GM12865 (cell line): ENCODE data around the gene KCND3.
A peak's percentile ranks its signal among the peaks of the same experiment; 100 is the strongest.

ENCODE experiments used
- DNase-seq: peaks from one replicate; pipeline ENCODE4 v3.0.0; 2010; ENCODE audit warnings: low read depth
- H3K4me3 ChIP-seq: 2 replicates; pipeline ENCODE4 v1.5.1; 2011; ENCODE audit warnings: mild to moderate bottlenecking, low read depth, low read length, control low read depth
- CTCF ChIP-seq: IDR thresholded peaks from 2 replicates; pipeline ENCODE4 v1.5.1; 2011; ENCODE audit warnings: low read length, control low read depth, low read depth, inconsistent platforms; ENCODE audit not compliant: insufficient read depth; ENCODE audit errors: missing control alignments

The KCND3 gene

GRCh38 chr1:111906111-111906510 lies 83.4 kb downstream of the KCND3 start:
- no peak overlapping the region for H3K4me3 ChIP-seq
- TF ChIP-seq CTCF, result no peak
- DNase-seq, result no peak

GRCh38 chr1:111904478-111905218 lies 84.8 kb downstream of the KCND3 start:
- H3K4me3 ChIP-seq, result no peak overlapping the region
- DNase-seq, result peak; percentile 28
- no peak for TF ChIP-seq CTCF

GRCh38 chr1:111903871-111904449 lies 85.5 kb downstream of the KCND3 start:
- DNase-seq, result no peak
- no peak overlapping the region for H3K4me3 ChIP-seq
- TF ChIP-seq CTCF, result no peak

- no peak for TF ChIP-seq CTCF
- no peak for DNase-seq
- no peak overlapping the region for H3K4me3 ChIP-seq
Observed at GRCh38 chr1:111903148-111903870, 86.2 kb downstream of the KCND3 start.

GRCh38 chr1:111895469-111895868 lies 94.0 kb downstream of the KCND3 start:
- no peak overlapping the region for H3K4me3 ChIP-seq
- no peak for TF ChIP-seq CTCF

GRCh38 chr1:111895017-111895416 lies 94.5 kb downstream of the KCND3 start:
- no peak for DNase-seq
- H3K4me3 ChIP-seq, result no peak overlapping the region
- TF ChIP-seq CTCF, result no peak

More at GRCh38 chr1:111895469-111895868, 94.0 kb downstream of the KCND3 start:
- DNase-seq, result no peak
